Gastroesophageal sphincter (tissue), 3 donors: ENCODE data around the gene PNRC1.

Experiments
- CTCF ChIP-seq, 4 experiments: fragments of 200-600 bp in 2 of 4; fragments of 450-650 bp in 2 of 4; sonication (generic) in 1 of 4; IDR thresholded peaks; one replicate each; pipeline ENCODE4 v1.5.1; 2017 to 2019; ENCODE audit warnings: antibody characterized with exemption in 4 of 4, mild to moderate bottlenecking in 2 of 4, moderate library complexity in 2 of 4
- EP300 ChIP-seq: sonication (generic); formaldehyde crosslinking; IDR thresholded peaks from one replicate; pipeline ENCODE4 v1.6.1; 2017; ENCODE audit warnings: antibody characterized with exemption, mild to moderate bottlenecking

- TF ChIP-seq EP300 = no peak
- no peak for TF ChIP-seq CTCF (IDR thresholded peaks at IDR 0.05)
These were observed 35.0 kb upstream of the PNRC1 start for GRCh38 chr6:89045576-89045975.
